A172 (cell line): ENCODE data around the gene SPTAN1. TPM values are rescaled to one million over a fixed set of nuclear protein-coding genes. Genes with fewer than 3 reads are reported as not detected.
"Not testable (repeated sequence)": the region's sequence is repeated elsewhere in the genome, so short reads cannot be mapped to it uniquely, and the experiment has no call there.

Source experiments
- DNase-seq: peaks from one replicate; pipeline ENCODE4 v3.0.0-alpha.2; 2015; ENCODE audit warnings: low spot score
- total RNA-seq: library from RNA; depleted of rRNA; stranded (reverse); fragments of >200 nt; shearing (Covaris generic); gene quantifications from 2 replicates; pipeline ENCODE4 v1.2.3, GENCODE V29; 2014

Gene SPTAN1
- total RNA-seq, 1 experiment from 2014 or later: 440 TPM

- DNase-seq: no peak
Observed at GRCh38 chr9:128552744-128553440, 505 bp downstream of the SPTAN1 start.

DNA sequence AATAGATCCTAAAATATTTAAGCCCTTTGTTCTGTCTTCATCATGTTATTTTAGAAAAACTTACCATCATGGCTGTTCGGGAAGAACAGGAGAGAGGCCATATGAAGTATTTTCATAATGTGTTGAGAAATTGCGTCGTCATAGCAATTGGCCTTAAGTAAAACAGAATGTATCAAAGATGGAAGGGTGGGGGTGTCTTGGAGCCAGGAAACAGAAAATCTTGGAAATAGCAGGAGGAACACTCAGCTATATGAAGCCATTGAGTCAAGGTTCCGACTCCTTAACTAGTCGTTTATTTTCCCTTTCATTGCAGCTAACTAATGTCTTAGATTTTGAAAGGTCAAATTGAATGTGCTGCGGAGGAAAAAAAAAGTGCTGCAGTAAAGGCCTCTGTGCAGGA is 1.3 kb downstream of the SPTAN1 start:
- no peak for DNase-seq

- DNase-seq: peak; percentile 94
Observed at GRCh38 chr9:128554155-128554862, 1.9 kb downstream of the SPTAN1 start.

DNA sequence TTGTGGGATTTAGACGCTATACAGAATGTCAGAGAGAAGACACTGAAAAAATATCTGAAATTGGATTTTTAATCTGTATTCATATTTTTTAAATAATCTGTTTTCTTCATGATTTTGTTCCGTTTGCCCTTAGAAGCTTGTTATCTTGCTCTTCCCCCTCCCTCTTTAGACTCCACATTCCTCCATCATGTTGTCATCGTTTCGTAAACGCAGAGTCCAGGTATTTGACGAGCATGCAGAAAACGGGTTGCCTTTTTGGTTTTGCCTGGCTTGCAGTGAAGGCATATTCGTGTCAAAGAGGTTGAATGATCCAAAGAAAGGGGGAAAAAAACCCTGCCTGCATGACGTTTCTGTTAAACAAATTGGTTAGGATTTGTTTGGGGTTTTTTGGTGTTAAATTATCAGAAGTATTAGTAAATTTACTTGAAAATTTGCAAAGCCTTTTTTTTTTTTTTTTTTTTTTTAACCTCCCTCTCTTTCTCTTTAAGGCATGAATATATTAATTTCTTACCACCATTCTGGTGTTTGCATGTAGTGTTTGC is 2.9 kb downstream of the SPTAN1 start:
- DNase-seq: peak; percentile 74

DNA sequence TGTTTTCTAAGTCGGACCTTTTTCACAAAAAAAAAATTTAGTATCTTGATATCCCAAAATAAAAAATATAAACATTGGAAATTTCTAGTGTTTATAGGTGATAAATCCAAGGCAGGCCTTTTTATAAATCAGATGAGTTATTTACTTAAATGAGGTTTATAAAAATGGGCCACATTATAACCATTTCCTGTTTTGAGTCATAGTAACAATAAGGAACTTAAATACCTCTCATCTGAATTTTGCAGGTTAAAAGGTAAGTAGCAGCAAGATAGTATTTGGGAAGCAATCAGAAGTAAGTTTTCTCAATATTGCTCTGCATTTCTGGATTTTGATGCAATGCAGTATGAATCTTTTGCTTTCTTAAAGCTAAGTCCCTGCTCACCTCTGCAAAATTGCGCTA is 3.9 kb downstream of the SPTAN1 start:
- DNase-seq: no peak

- no peak for DNase-seq
Observed at GRCh38 chr9:128556926-128557634, 4.7 kb downstream of the SPTAN1 start.

GRCh38 chr9:128558431-128559310 is 6.3 kb downstream of the SPTAN1 start:
- peak; percentile 98 for DNase-seq

DNA sequence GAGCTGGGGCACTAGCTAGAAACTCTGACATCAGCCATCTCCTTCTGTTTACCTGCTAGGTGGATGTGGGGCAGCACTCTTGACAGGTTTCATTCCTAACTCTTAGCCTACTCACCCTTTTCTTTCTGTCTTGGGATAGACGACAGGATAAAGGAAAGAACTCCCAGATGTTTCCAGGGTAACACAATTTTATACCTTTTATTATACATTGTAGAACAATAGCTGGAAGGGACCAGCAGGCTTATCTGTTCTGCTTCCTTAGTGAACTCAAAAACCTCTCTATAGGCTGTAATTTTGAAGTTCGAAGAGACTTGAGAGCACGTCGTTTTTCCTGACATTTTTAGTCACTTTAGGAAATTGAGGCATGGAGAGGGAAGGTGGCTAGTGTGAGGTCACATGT is 13.2 kb downstream of the SPTAN1 start:
- DNase-seq: no peak

DNA sequence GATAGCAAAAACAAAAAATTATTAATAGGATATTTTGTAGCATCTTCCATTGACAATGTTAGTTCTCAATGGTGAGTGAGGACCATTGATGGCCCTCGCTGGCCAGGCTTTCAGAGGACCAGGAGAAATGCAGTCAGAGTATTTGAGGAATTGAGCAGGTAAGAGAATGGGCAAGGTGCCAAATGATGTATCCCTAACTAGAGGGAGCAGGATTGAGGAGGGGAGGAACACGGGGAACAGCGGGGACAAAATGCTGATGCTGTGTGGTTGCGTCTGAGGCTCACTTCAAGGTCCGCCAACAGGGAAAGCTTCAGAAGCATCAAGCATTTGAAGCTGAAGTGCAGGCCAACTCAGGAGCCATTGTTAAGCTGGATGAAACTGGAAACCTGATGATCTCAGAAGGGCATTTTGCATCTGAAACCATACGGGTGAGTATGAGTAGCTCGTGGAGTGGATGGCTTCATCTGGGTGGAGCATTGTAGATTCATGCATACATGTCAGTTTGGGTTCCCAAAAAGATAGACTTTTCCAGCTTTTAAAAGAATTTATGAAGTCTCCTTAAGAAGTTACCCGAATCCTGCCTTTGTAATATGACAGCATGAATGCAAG is 16.2 kb downstream of the SPTAN1 start:
- no peak for DNase-seq

DNA sequence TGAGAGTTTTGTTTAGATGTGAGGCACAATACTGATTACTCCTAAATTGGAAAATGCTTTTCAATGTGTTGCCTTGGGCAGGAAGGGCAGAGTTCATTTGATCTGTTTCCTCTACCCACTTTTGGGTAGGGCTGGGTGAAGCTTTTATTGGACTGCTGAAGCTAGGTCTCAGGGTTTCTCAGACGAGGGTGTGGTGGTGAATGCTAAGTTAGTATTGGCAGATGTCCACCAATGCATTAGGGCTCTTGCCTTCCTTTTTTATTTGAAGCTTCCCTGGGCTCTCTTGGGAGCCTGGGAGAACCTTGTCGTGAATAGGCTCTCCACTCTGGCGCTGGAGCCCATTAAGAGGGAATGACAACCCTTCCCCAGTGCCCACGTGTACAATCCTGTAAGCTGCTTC is 23.1 kb downstream of the SPTAN1 start:
- DNase-seq: peak; percentile 29

- DNase-seq: no peak
Observed at GRCh38 chr9:128575916-128576315, 23.5 kb downstream of the SPTAN1 start.

DNA sequence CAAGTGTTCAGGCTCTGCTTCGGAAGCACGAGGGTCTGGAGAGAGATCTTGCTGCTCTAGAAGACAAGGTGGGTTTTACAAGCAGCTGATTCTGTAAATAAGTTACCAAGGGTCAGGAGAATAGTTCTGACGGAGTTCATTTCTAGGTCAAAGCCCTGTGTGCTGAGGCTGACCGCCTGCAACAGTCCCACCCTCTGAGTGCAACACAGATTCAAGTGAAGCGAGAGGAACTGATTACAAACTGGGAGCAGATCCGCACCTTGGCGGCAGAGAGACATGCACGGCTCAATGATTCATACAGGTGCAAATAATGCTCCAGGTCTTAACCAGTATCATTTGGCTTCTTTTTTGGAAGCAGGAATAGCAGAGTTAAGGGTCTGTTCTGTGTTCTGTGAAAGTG is 24.8 kb downstream of the SPTAN1 start:
- DNase-seq: no peak

- DNase-seq: no peak
Observed at GRCh38 chr9:128579194-128579593, 26.8 kb downstream of the SPTAN1 start.

GRCh38 chr9:128580731-128581130 is 28.3 kb downstream of the SPTAN1 start:
- DNase-seq: no peak

DNA sequence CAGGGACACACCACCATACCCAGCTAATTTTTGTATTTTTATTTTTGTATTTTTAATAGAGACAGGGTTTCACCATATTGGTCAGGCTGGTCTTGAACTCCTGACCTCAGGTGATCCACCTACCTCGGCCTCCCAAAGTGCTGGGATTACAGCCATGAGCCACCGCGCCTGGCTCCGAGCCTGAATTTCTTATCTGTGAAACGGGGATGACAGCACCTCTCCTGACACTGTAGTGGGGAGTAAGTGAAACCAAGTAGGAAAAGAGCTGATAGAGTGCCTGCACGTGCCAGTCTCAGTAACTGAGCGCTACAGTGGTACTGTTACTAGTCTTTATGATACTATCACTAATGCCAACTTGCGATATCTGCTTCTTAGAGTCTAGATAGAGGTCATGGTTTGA is 32.8 kb downstream of the SPTAN1 start:
- not testable (repeated sequence) for DNase-seq

DNA sequence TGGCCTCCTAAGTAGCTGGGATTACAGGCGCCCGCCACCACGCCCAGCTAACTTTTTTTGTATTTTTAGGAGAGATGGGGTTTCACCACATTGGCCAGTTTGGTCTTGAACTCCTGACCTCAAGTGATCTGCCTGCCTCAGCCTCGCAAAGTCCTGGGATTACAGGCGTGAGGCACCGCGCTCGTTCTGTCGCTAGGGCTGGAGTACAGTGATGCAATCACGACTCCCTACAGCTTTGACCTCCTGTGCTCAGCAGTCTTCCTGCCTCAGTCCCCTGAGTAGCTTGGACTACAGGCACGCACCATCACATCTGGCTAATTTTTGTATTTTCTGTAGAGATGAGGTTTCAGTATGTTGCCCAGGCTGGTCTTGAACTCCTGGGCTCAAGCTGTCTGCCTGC is 34.5 kb downstream of the SPTAN1 start:
- not testable (repeated sequence) for DNase-seq

- DNase-seq: no peak
Observed at GRCh38 chr9:128587453-128587852, 35.1 kb downstream of the SPTAN1 start.

DNA sequence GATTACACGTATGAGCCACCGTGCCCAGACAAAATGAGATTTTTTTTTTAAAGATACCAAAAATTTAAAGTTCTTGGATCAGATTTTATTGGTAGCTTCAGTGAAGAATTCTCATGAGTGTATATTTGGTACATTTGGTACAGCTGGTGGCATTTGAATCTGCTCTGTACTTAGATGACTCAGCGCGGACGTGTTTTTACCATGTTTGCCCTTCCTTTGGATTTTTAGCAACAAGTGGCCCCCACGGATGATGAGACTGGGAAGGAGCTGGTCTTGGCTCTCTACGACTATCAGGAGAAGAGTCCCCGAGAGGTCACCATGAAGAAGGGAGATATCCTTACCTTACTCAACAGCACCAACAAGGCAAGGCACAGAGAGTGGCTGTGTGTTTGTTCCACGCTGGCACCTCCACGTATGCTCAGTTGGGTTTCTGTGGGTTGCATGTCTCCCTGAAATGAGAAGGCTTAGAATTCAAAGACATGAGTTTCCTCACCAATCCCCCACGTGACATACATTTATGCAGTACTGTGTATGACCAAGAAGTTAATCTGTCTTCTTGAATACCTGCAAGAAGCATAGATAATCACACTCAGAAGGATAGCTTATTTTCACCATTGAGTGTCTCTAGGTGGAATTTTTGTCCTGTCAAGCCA is 36.3 kb downstream of the SPTAN1 start:
- DNase-seq: no peak

DNA sequence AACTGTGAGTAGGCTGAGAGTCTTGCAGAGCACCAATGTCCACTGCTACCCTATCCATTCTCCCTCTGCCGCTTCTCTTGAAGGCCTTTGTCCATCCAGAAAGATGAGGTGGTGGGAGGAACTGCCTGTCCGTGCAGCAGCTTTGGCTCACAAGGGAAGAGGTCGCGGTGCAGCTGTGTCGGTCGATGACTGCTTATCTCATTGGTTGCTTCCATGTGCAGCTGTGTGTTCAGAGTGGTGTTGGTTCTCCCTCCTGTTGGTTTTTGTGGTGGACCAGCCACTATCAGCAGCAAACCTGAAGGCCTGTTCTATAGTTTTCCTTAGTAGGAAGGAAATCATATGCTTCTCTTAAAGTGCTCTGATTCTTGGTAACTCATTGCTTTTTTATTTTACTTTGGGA is 40.7 kb downstream of the SPTAN1 start:
- DNase-seq: no peak

- no peak for DNase-seq
Observed at GRCh38 chr9:128593856-128594255, 41.5 kb downstream of the SPTAN1 start.

GRCh38 chr9:128595471-128595870 is 43.1 kb downstream of the SPTAN1 start:
- DNase-seq: no peak
